GM13977 (cell line): ENCODE results near the gene SWI5.
"Not testable (repeated sequence)": the region's sequence is repeated elsewhere in the genome, so short reads cannot be mapped to it uniquely, and the experiment has no call there.

ENCODE experiments used
- DNase-seq: peaks from one replicate; pipeline ENCODE4 v3.0.0; 2012; ENCODE audit warnings: low spot score
- CTCF ChIP-seq: IDR thresholded peaks from 2 replicates; pipeline ENCODE4 v1.5.1; 2012; ENCODE audit warnings: mild to moderate bottlenecking, control low read depth; ENCODE audit not compliant: insufficient read depth; ENCODE audit errors: extremely low read depth, missing control alignments
- in situ Hi-C: fragments of 300-500 bp; cut with MboI; formaldehyde crosslinking; loops from one replicate; pipeline ENCODE4 v1.12.0; 2022; ENCODE audit warnings: low sequenced_read_pairs, low pct_unique_long_range_greater_than_20kb, mixed read lengths, inconsistent platforms; ENCODE audit not compliant: unreplicated experiment

SWI5 gene

GRCh38 chr9:128276574-128277270, 646 bp downstream of the SWI5 start:
- TF ChIP-seq CTCF, result no peak
- DNase-seq, result no peak
- in situ Hi-C loops, result no loop called here

DNA sequence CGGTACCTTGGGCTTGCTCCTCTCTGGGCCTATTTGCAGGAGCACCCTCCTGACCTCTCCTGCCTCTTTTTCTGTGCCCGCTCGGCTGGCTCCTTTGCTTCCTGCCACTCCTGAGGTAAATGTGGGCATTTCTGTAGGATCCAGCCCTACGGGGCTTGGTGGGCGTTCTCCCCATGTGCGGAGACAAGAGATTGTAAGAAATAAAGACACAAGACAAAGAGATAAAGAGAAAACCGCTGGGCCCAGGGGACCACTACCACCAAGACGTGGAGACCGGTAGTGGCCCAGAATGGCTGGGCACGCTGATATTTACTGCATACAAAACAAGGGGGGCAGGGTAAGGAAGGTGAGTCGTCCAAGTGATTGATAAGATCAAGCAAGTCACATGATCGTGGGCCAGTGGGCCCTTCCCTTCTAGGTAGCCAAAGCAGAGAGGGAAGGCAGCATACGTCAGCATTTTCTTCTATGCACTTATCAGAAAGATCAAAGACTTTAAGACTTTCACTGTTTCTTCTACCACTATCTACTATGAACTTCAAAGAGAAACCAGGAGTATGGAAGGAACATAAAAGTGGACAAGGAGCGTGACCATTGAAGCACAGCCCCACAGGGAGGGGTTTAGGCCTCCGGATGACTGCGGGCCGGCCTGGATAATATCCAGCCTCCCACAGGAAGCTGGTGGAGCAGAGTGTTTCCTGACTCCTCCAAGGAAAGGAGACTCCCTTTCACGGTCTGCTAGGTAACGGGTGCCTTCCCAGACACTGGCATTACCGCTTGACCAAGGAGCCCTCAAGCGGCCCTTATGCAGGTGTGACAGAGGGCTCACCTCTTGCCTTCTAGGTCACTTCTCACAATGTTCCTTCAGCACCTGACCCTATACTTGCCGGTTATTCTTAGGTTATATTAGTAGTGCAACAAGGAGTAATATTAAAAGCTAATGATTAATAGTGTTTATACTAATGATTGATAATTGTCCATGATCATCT, 3.3 kb downstream of the SWI5 start:
- DNase-seq, in situ Hi-C loops: not testable (repeated sequence)

DNA sequence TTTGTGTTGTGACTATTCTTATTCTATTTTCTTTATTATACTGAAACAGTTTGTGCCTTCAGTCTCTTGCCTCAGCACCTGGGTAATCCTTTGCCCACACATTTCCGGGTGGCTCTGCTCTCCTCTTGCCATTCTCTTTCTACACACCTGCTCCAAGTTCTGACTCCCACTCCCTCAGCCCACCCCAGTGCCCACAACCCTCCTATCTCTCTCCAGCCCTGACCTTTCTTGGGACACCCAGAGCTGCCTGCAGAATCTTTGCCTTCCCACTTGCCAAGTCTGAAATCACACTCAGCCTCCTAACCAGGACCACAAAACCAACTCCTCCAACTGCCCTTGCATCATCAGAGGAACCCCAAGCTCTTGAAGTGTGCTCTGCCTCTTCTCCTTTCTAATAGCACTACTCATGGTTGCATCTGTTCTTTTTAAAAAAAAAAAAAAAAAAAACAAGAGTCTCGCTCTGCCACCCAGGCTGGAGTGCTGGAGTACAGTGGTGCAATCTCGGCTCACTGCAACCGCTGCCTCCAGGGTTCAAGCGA, 4.1 kb downstream of the SWI5 start:
- DNase-seq, result no peak
- in situ Hi-C loops, result no loop called here
- TF ChIP-seq CTCF, result no peak

DNA sequence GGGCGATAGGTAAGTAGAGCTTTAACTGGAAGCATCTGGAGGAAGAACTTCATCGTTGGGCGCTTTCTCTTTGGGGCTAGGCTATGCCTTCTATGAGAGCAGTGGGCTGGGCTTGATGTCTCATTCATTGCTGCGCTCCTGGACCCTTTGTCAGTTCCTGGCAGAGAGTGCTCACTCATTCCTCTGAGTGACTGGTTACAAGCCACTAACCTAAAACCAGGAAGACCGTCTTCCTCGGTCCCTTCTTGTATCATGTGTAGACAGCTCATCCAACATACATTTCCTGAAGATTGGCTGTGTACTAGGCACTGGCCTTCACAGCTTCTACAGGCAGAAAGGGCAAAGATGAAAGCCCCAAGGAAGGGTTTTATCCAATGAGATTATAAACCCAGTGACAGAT, 6.4 kb downstream of the SWI5 start:
- DNase-seq, result no peak
- in situ Hi-C loops, result no loop called here
- no peak for TF ChIP-seq CTCF

DNA sequence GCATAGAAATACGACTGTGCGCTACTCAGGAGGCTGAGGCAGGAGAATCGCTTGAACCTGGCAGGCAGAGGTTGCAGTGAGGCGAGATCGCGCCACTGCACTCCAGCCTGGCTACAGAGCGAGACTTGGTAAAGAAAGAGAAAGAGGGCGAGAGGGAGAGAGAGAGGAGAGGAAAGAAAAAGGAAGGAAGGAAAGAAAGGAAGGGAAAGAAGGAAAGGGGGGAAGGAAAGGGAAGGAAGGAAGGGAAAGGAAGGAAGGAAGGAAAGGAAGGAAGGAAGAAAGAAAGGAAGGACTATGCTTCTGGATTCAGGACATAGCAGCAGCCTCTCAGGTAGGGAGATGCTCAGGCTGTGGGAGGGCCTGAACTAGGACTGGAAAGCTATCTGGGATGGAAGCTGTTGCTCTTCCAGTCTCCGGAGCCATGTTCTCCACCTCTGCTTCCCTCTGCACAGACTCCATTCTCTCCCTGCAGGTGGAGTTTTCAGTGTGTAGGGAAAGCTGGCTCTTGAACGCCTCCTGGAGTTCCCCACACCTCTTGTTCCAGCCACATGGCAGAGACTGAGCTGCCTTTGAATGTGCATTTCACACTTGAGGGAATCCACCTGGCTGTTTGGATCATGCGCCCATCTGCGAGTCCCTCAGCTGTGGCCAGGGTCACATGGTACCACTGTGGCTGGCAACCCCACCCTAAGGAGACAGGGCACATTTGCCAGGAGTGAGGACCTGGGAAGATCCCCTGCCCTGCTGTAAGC, 9.1 kb downstream of the SWI5 start:
- in situ Hi-C loops, result no loop called here
- TF ChIP-seq CTCF, result no peak
- DNase-seq, result no peak

DNA sequence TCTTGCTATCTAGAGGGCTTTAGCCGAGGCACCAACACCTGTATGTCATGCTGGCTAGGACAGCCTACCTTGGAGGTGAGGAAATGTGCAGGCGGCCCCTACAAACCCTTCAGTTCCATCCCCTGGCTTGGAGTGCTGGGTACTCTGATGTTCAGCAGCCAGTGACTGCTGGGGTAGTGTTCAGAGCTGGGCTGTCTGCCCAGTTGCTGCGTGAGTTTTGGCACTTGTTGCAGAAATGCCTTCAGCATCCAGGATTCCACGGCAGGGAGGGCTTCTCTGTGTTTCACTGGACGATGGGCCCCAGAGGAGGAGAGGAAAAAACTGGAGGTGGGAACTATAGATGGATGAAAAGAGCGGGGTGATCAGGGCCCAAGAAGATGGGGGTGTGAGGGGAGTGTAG, 10.4 kb downstream of the SWI5 start:
- no peak for TF ChIP-seq CTCF
- in situ Hi-C loops, result no loop called here
- no peak for DNase-seq
